GM12878 (cell line): ENCODE data around the gene TMPRSS3. TPM values are rescaled to one million over a fixed set of nuclear protein-coding genes. Genes with fewer than 3 reads are reported as not detected.

Experiments used
- DPF2 ChIP-seq: fragments of 450-650 bp; IDR thresholded peaks from 2 replicates; pipeline ENCODE4 v1.6.1; 2017; ENCODE audit warnings: mild to moderate bottlenecking
- HCFC1 ChIP-seq: fragments of 150-350 bp; IDR thresholded peaks from 2 replicates; pipeline ENCODE4 v1.6.1; 2014; ENCODE audit warnings: low read length
- HSF1 ChIP-seq: fragments of 150-350 bp; IDR thresholded peaks from 2 replicates; pipeline ENCODE4 v1.6.1; 2014; ENCODE audit warnings: mild to moderate bottlenecking, low read depth, low read length
- IKZF1 ChIP-seq: fragments of 450-650 bp; conservative IDR thresholded peaks from 2 replicates; pipeline ENCODE4 v1.6.1; 2017; ENCODE audit warnings: antibody characterized with exemption, mild to moderate bottlenecking
- IKZF2 ChIP-seq, 2 experiments: fragments of 450-650 bp; IDR thresholded peaks; 2 replicates each; pipeline ENCODE4 v1.6.1; 2017; ENCODE audit warnings: mild to moderate bottlenecking in 2 of 2, moderate library complexity in 2 of 2
- IRF5 ChIP-seq: fragments of 450-650 bp; IDR thresholded peaks from 2 replicates; pipeline ENCODE4 v1.6.1; 2017; ENCODE audit warnings: borderline replicate concordance
- MLLT1 ChIP-seq: fragments of 450-650 bp; IDR thresholded peaks from 2 replicates; pipeline ENCODE4 v1.6.1; 2016; ENCODE audit warnings: mild to moderate bottlenecking
- NFIC ChIP-seq: IDR thresholded peaks from 2 replicates; pipeline ENCODE4 v1.6.1; 2012; ENCODE audit warnings: low read depth, mild to moderate bottlenecking, inconsistent platforms, low read length, moderate library complexity
- PAX5 ChIP-seq: IDR thresholded peaks from 2 replicates; pipeline ENCODE4 v1.6.1; 2011; ENCODE audit warnings: low read depth, low read length, borderline replicate concordance
- PKNOX1 ChIP-seq: fragments of 450-650 bp; IDR thresholded peaks from 2 replicates; pipeline ENCODE4 v1.6.1; 2016; ENCODE audit warnings: mild to moderate bottlenecking
- POLR2AphosphoS2 ChIP-seq: IDR thresholded peaks from 2 replicates; pipeline ENCODE4 v1.6.1; 2011; ENCODE audit warnings: low read depth, mild to moderate bottlenecking, low read length, improper control_type of control experiment, moderate library complexity
- RAD51 ChIP-seq: fragments of 450-650 bp; IDR thresholded peaks from 2 replicates; pipeline ENCODE4 v1.6.1; 2016; ENCODE audit warnings: moderate library complexity, mild to moderate bottlenecking, inconsistent platforms
- RELA ChIP-seq: fragments of 450-650 bp; IDR thresholded peaks from 2 replicates; pipeline ENCODE4 v1.8.0; 2014; ENCODE audit warnings: borderline replicate concordance; ENCODE audit not compliant: partially characterized antibody
- RELB ChIP-seq: fragments of 450-650 bp; IDR thresholded peaks from 2 replicates; pipeline ENCODE4 v1.6.1; 2017; ENCODE audit warnings: low read depth, mild to moderate bottlenecking, moderate library complexity
- SMARCA5 ChIP-seq: fragments of 450-650 bp; IDR thresholded peaks from 2 replicates; pipeline ENCODE4 v1.6.1; 2017; ENCODE audit warnings: mild to moderate bottlenecking
- SMC3 ChIP-seq: IDR thresholded peaks from 2 replicates; pipeline ENCODE4 v1.6.1; 2011; ENCODE audit warnings: low read length, improper control_type of control experiment, borderline replicate concordance
- SRF ChIP-seq, 2 experiments: IDR thresholded peaks; 2 replicates each; pipeline ENCODE4 v1.6.1; 2011; ENCODE audit warnings: low read depth in 2 of 2, low read length in 2 of 2, mild to moderate bottlenecking in 1 of 2, moderate library complexity in 1 of 2
- TARDBP ChIP-seq: IDR thresholded peaks from 2 replicates; pipeline ENCODE4 v1.6.1; 2016; ENCODE audit warnings: borderline replicate concordance
- TBL1XR1 ChIP-seq: IDR thresholded peaks from 2 replicates; pipeline ENCODE4 v1.6.1; 2012; ENCODE audit warnings: low read depth, low read length, improper control_type of control experiment
- USF2 ChIP-seq: IDR thresholded peaks from 2 replicates; pipeline ENCODE4 v1.6.1; 2011; ENCODE audit warnings: low read depth, low read length, improper control_type of control experiment, borderline replicate concordance
- ZBTB33 ChIP-seq: fragments of 450-650 bp; IDR thresholded peaks from 2 replicates; pipeline ENCODE4 v1.6.1; 2017; ENCODE audit warnings: mild to moderate bottlenecking
- polyA plus RNA-seq, 11 experiments: library from polyadenylated mRNA; depleted of rRNA in 4 of 11; unstranded in 6 of 11; stranded (reverse) in 5 of 11; fragments of >200 nt; fragmentation: Nextera tagmentation in 4 of 11; fragmentation: Illumina TruSeq in 1 of 11; extraction: Ambion mirVana in 4 of 11; extraction: Trizol in 1 of 11; gene quantifications; 1 replicate in 1 of 11; 2 replicates in 10 of 11; pipeline versions ENCODE4 v1.2.1 to v1.2.3, GENCODE V29; 2011 to 2016; ENCODE audit warnings: inconsistent platforms in 2 of 11, missing spikeins in 2 of 11, low read depth in 1 of 11
- total RNA-seq, 4 experiments: library from RNA; depleted of rRNA in 3 of 4; stranded (reverse); fragments of >200 nt in 3 of 4; fragmentation: Illumina TruSeq in 1 of 4; extraction: Trizol in 1 of 4; gene quantifications; 2 replicates each; pipeline versions ENCODE4 v1.2.1 to v1.2.3, GENCODE V29; 2013 to 2021

The TMPRSS3 gene
- total and polyA plus RNA-seq, 10 of the 15 experiments (the other 5 are each of a cell fraction or from before 2014, with no cell fraction given): 0.51 to 1.5 (median 0.82) TPM; not detected in 1

GRCh38 chr21:42423197-42423675 lies 27.4 kb upstream of the TMPRSS3 start (continued):
- TF ChIP-seq SRF (IDR thresholded peaks at IDR 0.05; ENCODE audit: low read depth in 2 of 2, low read length in 2 of 2) (no peak), RELB (peak; percentile 81), USF2 (no peak; the same call in 1 of the 2 replicates), SMC3 (peak; percentile 36; the same call in 1 of the 2 replicates), POLR2AphosphoS2 (no peak), TARDBP (no peak), IRF5 (no peak), IKZF2 (IDR thresholded peaks at IDR 0.05) (peak; percentile 86 to 88), SMARCA5 (no peak), HSF1 (no peak), NFIC (no peak), PAX5 (peak; percentile 22; the same call in 1 of the 2 replicates), DPF2 (peak; percentile 73; the same call in 1 of the 2 replicates), MLLT1 (peak; percentile 89), IKZF1 (peak; percentile 80), HCFC1 (no peak), PKNOX1 (peak; percentile 9; the same call in 1 of the 2 replicates), TBL1XR1 (no peak), RELA (peak; percentile 32), RAD51 (0 out of 2 replicates have a peak, but pooled peaks have one; percentile 31), ZBTB33 (no peak)
